Measurements from ENCODE around the gene PTGFRN. TPM values are rescaled to one million over a fixed set of nuclear protein-coding genes. Genes with fewer than 3 reads are reported as not detected.

The PTGFRN gene
- total RNA-seq, 1 experiment from 2014 or later: 60.6 TPM

GRCh38 chr1:116902723-116903383 lies 6.9 kb upstream of the PTGFRN start:
- no peaks in the 10 kb centered on the region for H3K4me1 ChIP-seq (ENCODE audit: control insufficient read depth in 1 of 2, insufficient read depth in 2 of 2, low read length in 2 of 2)
- POLR2A ChIA-PET: no interaction called here
- no peaks in the 10 kb centered on the region for H3K79me2 ChIP-seq (ENCODE audit: insufficient read depth, low read length)
- H4K20me1 ChIP-seq (ENCODE audit: insufficient read depth): no peaks in the 10 kb centered on the region
- CTCF ChIA-PET: no interaction called here
- H3K4me2 ChIP-seq (ENCODE audit: low read length): no peak overlapping the region
- TF ChIP-seq MAX (IDR thresholded peaks at IDR 0.05): no peak
- no peak for TF ChIP-seq SRF (IDR thresholded peaks at IDR 0.05; ENCODE audit: low read depth)
- TF ChIP-seq POLR2A (IDR thresholded peaks at IDR 0.05; ENCODE audit: borderline replicate concordance, extremely low read depth, insufficient read depth, insufficient read length): no peak
- no peak for TF ChIP-seq SP1 (IDR thresholded peaks at IDR 0.05; ENCODE audit: low read depth)
- no peak for TF ChIP-seq YY1 (IDR thresholded peaks at IDR 0.05; ENCODE audit: extremely low read depth, insufficient replicate concordance, low read depth, low read length)
- no peak for TF ChIP-seq ZFX (IDR thresholded peaks at IDR 0.05)
- no peak for TF ChIP-seq FOSL1 (IDR thresholded peaks at IDR 0.05; ENCODE audit: low read depth)
- TF ChIP-seq EZH2 (IDR thresholded peaks at IDR 0.05): no peak
- TF ChIP-seq ZNF274 (IDR thresholded peaks at IDR 0.05; ENCODE audit: low read depth, low read length): no peak
- no peak for TF ChIP-seq ATF3 (IDR thresholded peaks at IDR 0.05)
- TF ChIP-seq EZH2phosphoT487 (IDR thresholded peaks at IDR 0.05; ENCODE audit: borderline replicate concordance): no peak
- no peak for TF ChIP-seq JUND (IDR thresholded peaks at IDR 0.05)
- no peak for TF ChIP-seq POLR2AphosphoS5 (IDR thresholded peaks at IDR 0.05; ENCODE audit: low read depth, low read length)
- TF ChIP-seq RAD21 (IDR thresholded peaks at IDR 0.05; ENCODE audit: low read depth): no peak
- TF ChIP-seq SIN3A (IDR thresholded peaks at IDR 0.05; ENCODE audit: low read depth): no peak
- no peaks in the 10 kb centered on the region for H3K36me3 ChIP-seq (ENCODE audit: control insufficient read depth in 1 of 2, insufficient read depth in 2 of 2, low read length in 2 of 2)
- H3K27ac ChIP-seq (ENCODE audit: low read depth, low read length): no peak overlapping the region
- no peak for DNase-seq (ENCODE audit: low read depth, low spot score)
- no peak overlapping the region for H2AFZ ChIP-seq (ENCODE audit: low read depth, low read length, poor library complexity, severe bottlenecking)
- H3K4me3 ChIP-seq (replicated peaks in 1 of 2; ENCODE audit: low read depth in 1 of 2, low read length in 2 of 2): no peak overlapping the region
- intact Hi-C loops (cut with micrococcal nuclease): no loop called here
- no peaks in the 10 kb centered on the region for H3K9me3 ChIP-seq (ENCODE audit: control insufficient read depth in 1 of 2, insufficient read depth in 1 of 2, low read depth in 1 of 2, low read length in 2 of 2)
- no TSS peak for BruUV-seq (replicated peaks)
- H3K9ac ChIP-seq (ENCODE audit: low read length): no peak overlapping the region
- no peaks in the 10 kb centered on the region; the same call in 1 of the 2 replicates for H3K27me3 ChIP-seq (ENCODE audit: insufficient read depth, low read length)
- no peaks in the 10 kb centered on the region for H3K9me2 ChIP-seq (ENCODE audit: insufficient read depth)
- RAD21 ChIA-PET (ENCODE audit: low non-redundant PET in 1 of 2, low total read pairs in 2 of 2, uncharacterized antibody in 2 of 2, unreplicated experiment in 2 of 2): no interaction called here
- no peak for ATAC-seq

Data from HCT116 (cell line).